ENCODE data around the gene SLC15A4.
"Not testable (repeated sequence)": the region's sequence is repeated elsewhere in the genome, so short reads cannot be mapped to it uniquely, and the experiment has no call there.

The SLC15A4 gene

GRCh38 chr12:128813392-128813791, 10.4 kb downstream of the SLC15A4 start:
- DNase-seq = no peak

DNA sequence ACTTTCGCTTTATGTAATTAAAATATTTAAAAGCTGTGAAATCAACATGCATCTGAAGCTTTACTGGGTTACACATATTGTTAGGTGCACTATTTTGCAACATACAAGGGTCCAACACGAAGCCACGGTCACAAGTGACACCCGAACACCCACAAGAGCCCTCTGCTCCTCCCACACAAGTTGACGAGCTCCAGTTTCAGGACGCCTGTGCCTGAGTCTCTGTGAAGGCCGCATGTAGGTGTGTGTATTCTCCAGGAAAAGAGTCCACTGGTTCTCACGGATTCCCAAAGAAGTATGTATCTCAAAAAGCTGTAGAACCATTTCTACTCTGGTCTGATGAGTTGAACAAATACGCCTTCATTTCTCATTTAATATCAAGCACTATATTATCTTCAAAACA, 12.0 kb downstream of the SLC15A4 start:
- no peak for DNase-seq

GRCh38 chr12:128810182-128811127, 13.3 kb downstream of the SLC15A4 start:
- DNase-seq = no peak

DNA sequence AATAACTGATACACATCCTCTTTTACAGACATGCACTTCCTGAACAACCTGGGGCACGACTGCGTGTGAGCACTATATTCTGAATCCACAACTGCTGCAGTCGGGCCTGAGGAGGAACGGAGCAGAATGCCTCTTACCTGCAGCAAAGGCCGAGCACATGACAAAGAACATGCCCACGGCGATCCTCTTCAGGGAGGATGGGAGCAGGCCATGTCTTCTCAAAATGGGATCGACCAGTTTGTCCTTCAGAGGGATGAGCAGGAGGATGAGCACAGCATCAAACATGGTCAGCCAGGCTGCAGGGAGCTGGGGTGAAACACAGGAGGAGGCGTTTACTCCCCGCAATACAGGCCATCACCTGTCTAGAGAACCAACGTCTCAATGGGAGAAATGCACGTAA, 15.1 kb downstream of the SLC15A4 start:
- no peak for DNase-seq

- DNase-seq = no peak
Measured at GRCh38 chr12:128807161-128807724, 16.5 kb downstream of the SLC15A4 start.

- DNase-seq = no peak
Measured at GRCh38 chr12:128806573-128806972, 17.2 kb downstream of the SLC15A4 start.

DNA sequence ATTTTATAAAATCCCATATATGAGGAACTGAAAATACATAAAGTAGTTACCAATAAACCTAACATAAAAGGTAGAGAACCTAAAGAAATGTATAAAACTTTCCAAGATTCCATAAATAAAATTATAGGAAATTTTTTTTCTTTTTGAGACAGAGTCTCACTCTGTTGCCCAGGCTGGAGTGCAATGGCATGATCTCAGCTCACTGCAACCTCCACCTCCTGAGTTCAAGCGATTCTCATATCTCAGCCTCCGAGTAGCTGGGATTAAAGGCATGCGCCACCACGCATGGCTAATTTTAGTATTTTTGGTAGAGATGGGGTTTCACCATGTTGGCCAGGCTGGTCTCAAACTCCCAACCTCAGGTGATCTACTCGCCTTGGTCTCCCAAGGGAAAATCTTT, 18.4 kb downstream of the SLC15A4 start:
- not testable (repeated sequence) for DNase-seq

DNA sequence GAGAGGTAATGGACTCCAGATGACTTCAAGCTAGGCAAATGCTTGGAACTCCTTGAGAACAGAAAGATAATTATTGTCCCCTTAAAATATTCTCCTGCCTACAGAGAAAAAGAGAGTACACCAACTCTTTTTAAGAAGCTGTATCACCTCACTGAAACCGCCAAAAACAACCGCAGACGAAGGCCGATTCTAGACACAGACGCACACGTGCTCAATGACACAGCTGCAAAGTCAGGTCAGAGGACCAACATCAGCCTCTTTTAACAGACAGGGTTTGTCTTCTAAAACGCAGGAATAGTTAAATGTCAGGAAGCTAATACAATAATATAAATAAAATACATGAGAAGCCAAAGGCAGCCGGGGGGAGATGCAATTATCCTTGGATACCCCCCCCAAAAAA, 19.0 kb downstream of the SLC15A4 start:
- DNase-seq = no peak

DNA sequence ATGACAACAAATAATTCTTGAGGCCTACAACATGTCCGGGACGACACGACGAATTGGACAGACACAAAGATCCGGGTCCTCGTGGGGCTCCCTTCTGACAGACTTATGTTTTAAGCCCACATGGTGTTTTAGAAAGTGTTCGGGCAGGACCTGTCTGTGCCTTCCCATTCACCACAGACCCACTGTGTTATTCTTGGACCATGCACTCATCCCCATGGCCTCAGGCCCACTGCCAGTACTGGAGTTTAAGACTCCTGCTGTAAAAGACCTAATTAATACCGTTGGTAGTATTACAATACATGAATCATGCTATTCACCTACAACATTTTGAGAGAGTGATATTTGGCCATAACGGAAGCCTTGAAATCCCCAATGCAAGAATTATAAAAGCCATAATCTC, 20.0 kb downstream of the SLC15A4 start:
- no peak for DNase-seq

- no peak for DNase-seq
Measured at GRCh38 chr12:128802756-128803155, 21.0 kb downstream of the SLC15A4 start.

- DNase-seq = no peak
Measured at GRCh38 chr12:128801879-128802391, 21.8 kb downstream of the SLC15A4 start.

- DNase-seq = no peak
Measured at GRCh38 chr12:128800606-128801005, 23.2 kb downstream of the SLC15A4 start.

DNA sequence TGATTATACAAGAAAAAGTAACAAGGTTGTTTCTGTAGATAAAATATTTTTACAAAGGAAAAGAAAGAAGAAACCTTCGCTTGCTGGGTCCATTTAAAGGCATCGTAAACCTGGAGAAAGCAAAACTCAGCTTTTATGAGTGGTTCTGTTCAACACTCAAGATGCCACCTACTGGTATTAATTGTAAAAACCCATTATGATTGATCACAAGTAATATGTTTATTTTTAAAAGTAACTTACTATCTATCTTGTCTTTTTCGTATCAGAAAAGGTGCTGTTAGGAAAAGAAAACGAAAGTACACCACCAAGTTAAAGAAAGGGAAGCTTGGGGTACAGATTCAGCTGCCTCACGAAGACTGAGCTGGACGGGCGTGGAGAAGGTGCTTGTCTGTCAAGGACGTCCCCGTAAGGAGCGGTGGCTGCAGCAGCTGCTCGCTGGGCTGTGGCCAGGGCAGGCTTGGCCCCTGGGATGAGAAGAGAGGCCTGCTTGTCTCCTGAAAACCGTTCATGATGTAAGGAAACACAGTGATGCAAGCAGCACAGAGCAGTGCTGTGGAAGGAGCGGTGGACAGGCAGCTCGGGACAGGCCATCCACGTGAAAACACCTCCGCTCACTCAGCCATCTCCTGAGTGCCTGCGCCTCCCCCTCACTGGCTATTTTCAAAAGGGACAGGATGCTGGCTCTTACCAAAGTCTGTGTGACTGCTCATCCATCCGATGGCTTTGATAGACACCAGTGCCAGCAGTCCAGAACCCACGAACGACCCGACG, 25.0 kb downstream of the SLC15A4 start:
- DNase-seq = no peak

GRCh38 chr12:128797119-128798118, 26.3 kb downstream of the SLC15A4 start:
- no peak for DNase-seq

DNA sequence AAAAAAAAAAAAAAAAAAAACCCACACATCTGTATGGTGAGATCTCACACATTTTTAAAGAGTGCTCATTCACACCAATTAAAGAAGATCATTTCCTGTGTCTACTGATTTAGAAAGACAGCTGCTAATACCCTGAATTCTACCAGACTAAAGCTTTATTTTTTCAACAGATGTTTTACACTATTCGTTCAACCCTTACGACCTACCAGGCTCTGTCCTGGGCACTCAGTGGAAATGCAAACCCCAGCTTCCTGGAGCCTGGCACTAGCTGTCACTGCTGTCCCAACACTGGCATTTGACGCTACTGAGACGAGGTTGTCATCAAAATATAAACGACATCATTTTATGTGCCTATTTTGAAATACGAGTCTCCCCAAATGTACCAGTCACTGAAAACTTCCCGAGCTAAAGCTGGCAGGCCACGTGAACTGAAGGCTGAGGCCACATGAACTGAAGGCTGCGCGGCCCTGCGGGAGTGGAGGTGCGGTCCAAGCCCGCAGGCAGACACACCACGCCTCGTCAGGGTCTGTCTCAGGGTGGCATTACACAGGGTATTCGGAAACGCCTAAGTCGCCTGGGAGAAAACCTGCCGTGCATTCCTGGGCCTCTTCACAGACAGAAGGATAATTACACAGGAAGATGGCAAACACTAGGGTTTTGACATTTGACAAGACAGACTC, 27.2 kb downstream of the SLC15A4 start:
- DNase-seq = no peak

DNA sequence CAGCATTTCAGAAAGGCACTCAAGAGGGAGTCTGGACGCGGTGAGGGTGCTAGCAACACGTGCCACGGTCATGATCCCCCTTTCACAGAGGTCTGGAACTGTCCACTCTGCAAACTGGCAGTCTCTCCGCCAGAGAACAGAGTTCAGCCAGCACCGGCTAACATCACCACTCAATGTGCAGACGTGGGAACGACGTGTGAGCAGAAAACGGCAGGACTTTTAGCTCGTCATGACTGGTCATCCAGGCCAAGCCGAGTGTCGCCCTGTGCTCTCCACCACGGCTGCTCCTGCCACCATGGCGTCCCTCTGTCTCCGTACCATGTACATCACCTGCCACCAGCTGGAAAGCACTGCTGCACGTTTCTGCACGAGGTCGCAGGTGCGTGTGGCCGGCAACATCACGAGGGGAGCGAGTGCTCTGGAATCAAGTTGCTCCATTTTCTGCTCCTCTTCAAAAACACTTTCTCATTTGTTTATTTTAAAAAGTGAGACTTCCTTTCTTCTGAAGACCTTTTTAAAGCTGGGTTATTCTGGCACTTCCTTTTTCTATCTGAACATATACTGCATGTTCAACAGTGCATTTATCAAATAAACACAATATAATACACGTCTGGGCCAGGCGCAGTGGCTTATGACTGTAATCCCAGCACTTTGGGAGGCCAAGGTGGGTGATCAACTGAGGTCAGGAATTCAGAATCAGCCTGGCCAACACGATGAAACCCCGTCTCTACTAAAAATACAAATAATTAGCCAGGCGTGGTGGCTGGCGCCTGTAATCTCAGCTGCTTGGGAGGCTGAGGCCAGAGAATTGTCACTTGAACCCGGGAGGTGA, 28.0 kb downstream of the SLC15A4 start:
- DNase-seq = no peak

GRCh38 chr12:128794661-128795529, 28.9 kb downstream of the SLC15A4 start:
- DNase-seq = no peak

- no peak for DNase-seq
Measured at GRCh38 chr12:128793701-128794100, 30.1 kb downstream of the SLC15A4 start.

DNA sequence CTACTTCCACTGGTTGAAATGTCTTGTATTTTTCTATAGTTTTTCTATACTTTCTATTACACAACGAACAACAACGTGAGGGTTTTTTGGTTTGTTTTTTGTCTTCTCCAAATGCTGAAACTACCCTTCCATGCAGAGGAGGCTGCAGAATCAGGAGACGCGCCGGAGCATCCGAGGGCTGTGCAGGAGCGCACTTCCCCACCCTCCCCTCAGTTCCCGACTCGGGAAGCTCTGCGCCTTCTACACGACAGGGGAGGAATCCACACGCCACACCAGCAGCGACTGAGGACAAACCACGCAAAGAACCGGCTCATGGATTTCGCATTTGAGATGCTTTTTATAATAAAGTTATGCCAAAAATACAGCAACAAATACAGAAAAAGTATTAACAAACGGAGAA, 30.9 kb downstream of the SLC15A4 start:
- no peak for DNase-seq

- DNase-seq = no peak
Measured at GRCh38 chr12:128792398-128792797, 31.4 kb downstream of the SLC15A4 start.

Data from stimulated activated CD4-positive, alpha-beta T cell treated with anti-CD3 and anti-CD28 coated beads, Interleukin-2, amount 100 ng/mL, for 24 hours (primary cell).